GM19025 (cell line): ENCODE results near the gene MPP4.
"Not testable (repeated sequence)": the region's sequence is repeated elsewhere in the genome, so short reads cannot be mapped to it uniquely, and the experiment has no call there.

ENCODE experiments used
- ATAC-seq: cut with Tn5 transposase; IDR thresholded peaks from one replicate; pipeline ENCODE4 v1.9.1; 2021; ENCODE audit warnings: mild to moderate bottlenecking, low read depth, moderate library complexity; ENCODE audit not compliant: unreplicated experiment

The MPP4 gene

GRCh38 chr2:201674794-201675193 lies 23.6 kb downstream of the MPP4 start:
- ATAC-seq, result no peak

GRCh38 chr2:201674298-201674697 lies 24.1 kb downstream of the MPP4 start:
- ATAC-seq, result no peak

GRCh38 chr2:201673546-201673945 lies 24.9 kb downstream of the MPP4 start:
- no peak for ATAC-seq

- ATAC-seq, result not testable (repeated sequence)
These were observed 27.2 kb downstream of the MPP4 start for GRCh38 chr2:201671205-201671604.

- ATAC-seq, result no peak
These were observed 28.6 kb downstream of the MPP4 start for GRCh38 chr2:201669865-201670264.

GRCh38 chr2:201668402-201668910 lies 30.0 kb downstream of the MPP4 start:
- no peak for ATAC-seq

GRCh38 chr2:201664334-201664733 lies 34.1 kb downstream of the MPP4 start:
- no peak for ATAC-seq

- no peak for ATAC-seq
These were observed 37.1 kb downstream of the MPP4 start for GRCh38 chr2:201661366-201661765.

- ATAC-seq, result no peak
These were observed 38.0 kb downstream of the MPP4 start for GRCh38 chr2:201660293-201660895.

- ATAC-seq, result no peak
These were observed 41.7 kb downstream of the MPP4 start for GRCh38 chr2:201656740-201657139.

- ATAC-seq, result no peak
These were observed 42.3 kb downstream of the MPP4 start for GRCh38 chr2:201656102-201656501.

- no peak for ATAC-seq
These were observed 43.6 kb downstream of the MPP4 start for GRCh38 chr2:201654616-201655384.

GRCh38 chr2:201653221-201653620 lies 45.2 kb downstream of the MPP4 start:
- no peak for ATAC-seq

- no peak for ATAC-seq
These were observed 49.0 kb downstream of the MPP4 start for GRCh38 chr2:201649442-201649841.

GRCh38 chr2:201647431-201647830 lies 51.0 kb downstream of the MPP4 start:
- ATAC-seq, result no peak

GRCh38 chr2:201644001-201644400 lies 54.4 kb downstream of the MPP4 start:
- ATAC-seq, result no peak

- ATAC-seq, result peak; percentile 36
These were observed 55.1 kb downstream of the MPP4 start, which contains the start of gene TMEM237 for GRCh38 chr2:201643216-201643890. Gene TMEM237, minus strand, starts transcription at chr2:201643503. Its CDS starts 103 bp downstream, at chr2:201643400.

- ATAC-seq, result peak; percentile 78
These were observed 55.7 kb downstream of the MPP4 start for GRCh38 chr2:201642579-201643215.

GRCh38 chr2:201642086-201642578 lies 56.3 kb downstream of the MPP4 start:
- peak; percentile 34 for ATAC-seq

GRCh38 chr2:201639205-201639604 lies 59.2 kb downstream of the MPP4 start:
- ATAC-seq, result no peak

- no peak for ATAC-seq
These were observed 60.1 kb downstream of the MPP4 start for GRCh38 chr2:201638326-201638725.
